ENCODE data around the gene SYNC.

Gene SYNC

DNA sequence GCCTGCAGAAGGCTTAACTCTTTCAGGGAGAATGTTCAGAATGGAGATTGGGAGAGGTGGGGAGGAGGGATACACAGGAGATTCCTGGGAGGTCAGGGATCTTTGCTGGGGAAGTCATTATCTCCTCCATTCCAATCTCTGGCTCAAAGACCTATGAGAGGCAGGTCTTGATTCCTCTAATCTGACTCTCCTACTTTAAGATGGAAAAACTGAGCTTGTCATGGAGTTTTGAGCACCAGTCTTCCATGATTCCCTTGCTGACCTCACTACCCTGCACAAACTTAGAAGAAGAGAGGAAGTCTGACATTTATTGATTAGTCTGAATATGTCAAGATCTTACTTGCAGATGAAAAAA is 41.5 kb upstream of the SYNC start:
- H3K9me3 ChIP-seq (ENCODE audit: low read length): no peaks in the 10 kb centered on the region
- no peak for TF ChIP-seq EZH2 (IDR thresholded peaks at IDR 0.05; ENCODE audit: borderline replicate concordance, low read length)
- no peak for TF ChIP-seq CTCF (IDR thresholded peaks at IDR 0.05; ENCODE audit: low read length)
- H3K4me1 ChIP-seq (ENCODE audit: insufficient read depth, low read length, severe bottlenecking): peaks cover 4% of the 10 kb centered on the region
- no peaks in the 10 kb centered on the region for H3F3A ChIP-seq (ENCODE audit: insufficient read depth, low read length)
- no peaks in the 10 kb centered on the region for H4K20me1 ChIP-seq (ENCODE audit: insufficient read depth, low read length)
- H3K27me3 ChIP-seq (ENCODE audit: insufficient read depth, low read length): peaks cover 19% of the 10 kb centered on the region
- H3K9ac ChIP-seq (ENCODE audit: low read length): no peak overlapping the region
- no peaks in the 10 kb centered on the region for H3K9me2 ChIP-seq (ENCODE audit: low read depth, low read length)
- H3K36me3 ChIP-seq (ENCODE audit: insufficient read depth, low read length): no peaks in the 10 kb centered on the region
- no peaks in the 10 kb centered on the region for H3K79me2 ChIP-seq (ENCODE audit: insufficient read depth, low read length)
- H2AFZ ChIP-seq (ENCODE audit: low read length): no peak overlapping the region
- no peak overlapping the region for H3K4me3 ChIP-seq (ENCODE audit: low read depth, low read length, poor library complexity, severe bottlenecking)
- no peak overlapping the region for H3K4me2 ChIP-seq (ENCODE audit: low read length)
- H3K27ac ChIP-seq (ENCODE audit: low read depth, low read length, poor library complexity, severe bottlenecking): no peak overlapping the region

- peaks cover 16% of the 10 kb centered on the region for H3K27me3 ChIP-seq (ENCODE audit: insufficient read depth, low read length)
- H3F3A ChIP-seq (ENCODE audit: insufficient read depth, low read length): no peaks in the 10 kb centered on the region
- H3K36me3 ChIP-seq (ENCODE audit: insufficient read depth, low read length): no peaks in the 10 kb centered on the region
- H3K27ac ChIP-seq (ENCODE audit: low read depth, low read length, poor library complexity, severe bottlenecking): no peak overlapping the region
- H3K4me2 ChIP-seq (ENCODE audit: low read length): no peak overlapping the region
- no peak overlapping the region for H3K9ac ChIP-seq (ENCODE audit: low read length)
- no peaks in the 10 kb centered on the region for H3K9me3 ChIP-seq (ENCODE audit: low read length)
- no peaks in the 10 kb centered on the region for H3K79me2 ChIP-seq (ENCODE audit: insufficient read depth, low read length)
- H3K4me3 ChIP-seq (ENCODE audit: low read depth, low read length, poor library complexity, severe bottlenecking): no peak overlapping the region
- peaks cover 4% of the 10 kb centered on the region for H3K4me1 ChIP-seq (ENCODE audit: insufficient read depth, low read length, severe bottlenecking)
- no peaks in the 10 kb centered on the region for H3K9me2 ChIP-seq (ENCODE audit: low read depth, low read length)
- H2AFZ ChIP-seq (ENCODE audit: low read length): no peak overlapping the region
- H4K20me1 ChIP-seq (ENCODE audit: insufficient read depth, low read length): no peaks in the 10 kb centered on the region
- no peak for TF ChIP-seq CTCF (IDR thresholded peaks at IDR 0.05; ENCODE audit: low read length)
- TF ChIP-seq EZH2 (IDR thresholded peaks at IDR 0.05; ENCODE audit: borderline replicate concordance, low read length): no peak
Observed at GRCh38 chr1:32743380-32744070, 41.0 kb upstream of the SYNC start.

DNA sequence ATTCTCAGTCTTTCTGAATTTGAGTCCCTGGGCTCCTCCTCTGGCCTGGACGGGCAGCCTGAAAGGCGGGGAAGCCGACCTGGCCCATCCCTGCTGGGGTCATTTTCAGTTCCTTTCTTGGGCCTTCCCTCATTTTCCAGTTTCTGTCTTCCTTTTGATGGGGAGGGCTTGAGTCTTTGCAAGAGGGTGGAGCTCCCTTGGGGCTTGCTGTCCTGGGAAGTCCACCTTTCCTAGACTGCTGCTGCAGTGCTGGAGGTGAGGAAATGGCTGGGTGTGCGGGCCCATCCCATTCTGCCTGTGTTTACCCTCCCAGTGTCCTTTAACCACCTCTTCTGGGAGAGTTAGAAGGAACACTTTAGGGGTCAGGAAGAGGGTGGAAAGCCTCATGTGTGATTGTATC is 40.4 kb upstream of the SYNC start:
- Histone ChIP-seq H3K36me3 (ENCODE audit: insufficient read depth, low read length) (no peaks in the 10 kb centered on the region), H3K4me2 (ENCODE audit: low read length) (no peak overlapping the region), H3K9me3 (ENCODE audit: low read length) (no peaks in the 10 kb centered on the region), H3K9me2 (ENCODE audit: low read depth, low read length) (no peaks in the 10 kb centered on the region), H3K9ac (ENCODE audit: low read length) (no peak overlapping the region), H3K27me3 (ENCODE audit: insufficient read depth, low read length) (peaks cover 14% of the 10 kb centered on the region), H3K4me3 (ENCODE audit: low read depth, low read length, poor library complexity, severe bottlenecking) (no peak overlapping the region), H4K20me1 (ENCODE audit: insufficient read depth, low read length) (no peaks in the 10 kb centered on the region), H3K79me2 (ENCODE audit: insufficient read depth, low read length) (no peaks in the 10 kb centered on the region), H2AFZ (ENCODE audit: low read length) (no peak overlapping the region), H3K4me1 (ENCODE audit: insufficient read depth, low read length, severe bottlenecking) (peaks cover 4% of the 10 kb centered on the region), H3F3A (ENCODE audit: insufficient read depth, low read length) (no peaks in the 10 kb centered on the region), H3K27ac (ENCODE audit: low read depth, low read length, poor library complexity, severe bottlenecking) (no peak overlapping the region)
- no peak for TF ChIP-seq EZH2 (IDR thresholded peaks at IDR 0.05; ENCODE audit: borderline replicate concordance, low read length)
- no peak for TF ChIP-seq CTCF (IDR thresholded peaks at IDR 0.05; ENCODE audit: low read length)
